Stomach smooth muscle (tissue), 2 donors: Measurements from ENCODE around the gene MACROH2A2.
"Not testable (repeated sequence)": the region's sequence is repeated elsewhere in the genome, so short reads cannot be mapped to it uniquely, and the experiment has no call there.

Experiments
- H3K27ac ChIP-seq: one replicate; pipeline ENCODE4 v1.7.0; 2013; ENCODE audit warnings: mild to moderate bottlenecking, low read length, inconsistent platforms
- H3K27me3 ChIP-seq, 2 donors: one replicate each; pipeline ENCODE4 v1.7.0; 2013; ENCODE audit warnings: low read length in 2 of 2; ENCODE audit not compliant: insufficient read depth in 2 of 2, control insufficient read depth in 1 of 2
- H3K36me3 ChIP-seq, 2 donors: one replicate each; pipeline ENCODE4 v1.7.0; 2013; ENCODE audit warnings: low read length in 2 of 2; ENCODE audit not compliant: control insufficient read depth in 2 of 2, insufficient read depth in 2 of 2
- H3K4me1 ChIP-seq: one replicate; pipeline ENCODE4 v1.7.0; 2013; ENCODE audit warnings: low read length; ENCODE audit not compliant: control insufficient read depth, insufficient read depth
- H3K4me3 ChIP-seq, 2 donors: one replicate each; pipeline ENCODE4 v1.7.0; 2013; ENCODE audit warnings: low read length in 2 of 2
- H3K9ac ChIP-seq, 2 donors: one replicate each; pipeline ENCODE4 v1.7.0; 2013; ENCODE audit warnings: low read length in 2 of 2, mild to moderate bottlenecking in 1 of 2
- H3K9me3 ChIP-seq, 2 donors: one replicate each; pipeline ENCODE4 v1.7.0; 2013; ENCODE audit warnings: low read length in 2 of 2; ENCODE audit not compliant: control insufficient read depth in 2 of 2
- donor health status: healthy.
- donor health status: Pancreatic carcinoma.

Gene MACROH2A2

DNA sequence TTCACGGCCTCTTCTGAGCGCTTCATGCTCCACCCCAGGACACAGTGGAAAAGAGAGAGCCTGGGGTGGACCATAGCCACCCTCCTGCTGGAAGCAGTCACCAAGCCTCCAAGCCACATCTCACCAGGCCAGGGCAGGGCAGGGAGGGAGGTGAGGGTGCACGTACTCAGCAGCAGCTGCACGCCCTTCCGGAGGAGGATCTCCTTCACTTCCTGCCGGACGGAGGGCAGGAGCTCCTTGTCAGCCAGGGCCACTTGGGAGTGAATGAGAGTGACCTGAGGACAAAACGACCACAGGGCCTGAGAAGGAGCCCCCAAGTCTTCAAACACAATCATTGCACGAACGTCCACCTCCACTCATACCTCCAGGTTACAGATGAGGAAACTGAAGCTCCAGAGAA, 65.0 kb downstream of the MACROH2A2 start:
- Histone ChIP-seq H3K27ac (no peak overlapping the region), H3K36me3 (peaks cover 31 to 35% of the 10 kb centered on the region in 2 donors), H3K9ac (no peak overlapping the region), H3K27me3 (no peaks in the 10 kb centered on the region), H3K9me3 (no peaks in the 10 kb centered on the region), H3K4me1 (no peaks in the 10 kb centered on the region), H3K4me3 (no peak overlapping the region)

DNA sequence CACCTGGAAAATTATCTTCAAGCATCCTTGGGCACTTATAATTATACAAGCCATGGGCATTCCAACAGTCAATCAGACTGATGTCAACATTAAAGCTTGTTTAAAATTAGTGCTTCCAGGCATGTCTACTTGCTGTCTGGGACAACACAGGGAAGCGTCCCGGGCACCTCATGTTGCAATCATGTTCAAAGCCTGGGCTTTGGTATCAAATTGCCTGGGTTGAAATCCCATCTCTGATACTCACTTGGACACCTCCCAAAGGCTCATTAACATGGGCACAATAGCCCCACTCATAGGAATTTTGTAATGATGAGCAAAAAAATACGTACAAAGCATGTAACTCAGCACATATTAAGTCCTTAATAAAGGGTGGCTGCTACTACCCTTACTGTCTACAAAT, 65.5 kb downstream of the MACROH2A2 start:
- Histone ChIP-seq H3K36me3 (peaks cover 25 to 37% of the 10 kb centered on the region in 2 donors), H3K27ac (no peak overlapping the region), H3K4me3 (no peak overlapping the region), H3K27me3 (no peaks in the 10 kb centered on the region), H3K4me1 (no peaks in the 10 kb centered on the region), H3K9me3 (no peaks in the 10 kb centered on the region), H3K9ac (no peak overlapping the region)

DNA sequence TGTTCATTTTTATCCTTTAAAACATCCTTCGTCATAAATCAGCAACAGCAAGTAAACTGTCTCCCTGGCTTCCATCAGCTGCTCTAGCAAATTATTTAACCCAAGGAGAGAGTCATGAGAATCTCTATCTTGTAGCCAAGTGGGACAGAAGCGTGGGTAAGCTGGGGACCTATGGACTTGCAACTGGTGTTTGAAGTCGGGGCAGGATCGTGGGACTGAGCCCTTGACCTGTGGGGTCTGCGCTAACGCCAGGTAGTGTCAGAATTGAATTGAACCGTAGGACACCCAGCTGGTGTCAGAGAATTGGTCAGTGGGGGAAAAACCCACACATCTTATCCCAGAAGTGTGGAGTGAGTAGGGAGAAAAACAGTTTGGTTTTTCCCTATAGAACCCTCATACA, 66.6 kb downstream of the MACROH2A2 start:
- Histone ChIP-seq H3K27ac (no peak overlapping the region), H3K36me3 (peaks cover 21 to 29% of the 10 kb centered on the region in 2 donors), H3K27me3 (no peaks in the 10 kb centered on the region), H3K9ac (no peak overlapping the region), H3K4me3 (no peak overlapping the region), H3K4me1 (no peaks in the 10 kb centered on the region), H3K9me3 (no peaks in the 10 kb centered on the region)

DNA sequence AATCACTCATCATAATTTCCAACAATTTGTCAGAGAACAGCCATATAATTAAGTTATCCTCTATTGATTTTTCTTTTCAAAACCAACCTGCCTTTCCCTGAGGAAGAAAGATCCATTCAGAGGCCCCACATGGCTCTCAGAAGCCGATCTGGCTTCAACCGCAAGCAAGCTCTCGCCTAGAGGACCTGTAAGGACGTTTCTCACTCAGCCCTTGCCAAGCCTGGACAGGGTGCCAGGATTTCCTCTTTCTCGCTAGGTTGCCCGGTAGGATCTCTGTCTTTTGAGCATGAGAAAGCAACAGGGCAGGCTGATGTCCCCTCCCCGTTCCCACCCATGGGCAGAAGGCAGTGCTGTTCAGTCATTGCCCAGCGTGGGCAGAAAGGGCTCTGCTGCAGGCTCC, 67.0 kb downstream of the MACROH2A2 start:
- Histone ChIP-seq H3K4me1 (peaks cover 2% of the 10 kb centered on the region), H3K36me3 (peaks cover 21 to 29% of the 10 kb centered on the region in 2 donors), H3K27ac (no peak overlapping the region), H3K27me3 (no peaks in the 10 kb centered on the region), H3K9me3 (no peaks in the 10 kb centered on the region), H3K9ac (no peak overlapping the region), H3K4me3 (no peak overlapping the region)

DNA sequence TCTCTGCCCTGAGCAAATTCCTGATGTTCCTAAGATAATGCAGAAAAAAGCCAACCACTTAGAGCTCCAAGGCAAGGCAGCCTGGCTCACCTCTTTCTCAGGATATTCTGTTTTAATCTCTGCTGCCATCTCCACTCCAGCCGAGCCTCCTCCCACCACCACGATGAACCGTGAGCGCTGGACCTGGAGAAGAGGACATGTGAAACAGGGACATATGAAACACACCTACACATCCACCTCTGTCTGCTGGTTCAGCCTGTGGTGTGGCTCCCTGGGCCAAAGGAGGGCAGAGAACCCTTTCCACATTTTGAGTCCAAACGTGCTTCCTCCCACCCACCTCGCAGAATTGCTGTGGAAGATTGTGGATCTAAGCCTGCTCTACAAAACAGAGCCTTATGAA, 67.8 kb downstream of the MACROH2A2 start:
- Histone ChIP-seq H3K27ac (no peak overlapping the region), H3K4me3 (no peak overlapping the region), H3K9ac (no peak overlapping the region), H3K4me1 (peaks cover 3% of the 10 kb centered on the region), H3K27me3 (no peaks in the 10 kb centered on the region), H3K36me3 (peaks cover 19 to 23% of the 10 kb centered on the region in 2 donors), H3K9me3 (no peaks in the 10 kb centered on the region)

DNA sequence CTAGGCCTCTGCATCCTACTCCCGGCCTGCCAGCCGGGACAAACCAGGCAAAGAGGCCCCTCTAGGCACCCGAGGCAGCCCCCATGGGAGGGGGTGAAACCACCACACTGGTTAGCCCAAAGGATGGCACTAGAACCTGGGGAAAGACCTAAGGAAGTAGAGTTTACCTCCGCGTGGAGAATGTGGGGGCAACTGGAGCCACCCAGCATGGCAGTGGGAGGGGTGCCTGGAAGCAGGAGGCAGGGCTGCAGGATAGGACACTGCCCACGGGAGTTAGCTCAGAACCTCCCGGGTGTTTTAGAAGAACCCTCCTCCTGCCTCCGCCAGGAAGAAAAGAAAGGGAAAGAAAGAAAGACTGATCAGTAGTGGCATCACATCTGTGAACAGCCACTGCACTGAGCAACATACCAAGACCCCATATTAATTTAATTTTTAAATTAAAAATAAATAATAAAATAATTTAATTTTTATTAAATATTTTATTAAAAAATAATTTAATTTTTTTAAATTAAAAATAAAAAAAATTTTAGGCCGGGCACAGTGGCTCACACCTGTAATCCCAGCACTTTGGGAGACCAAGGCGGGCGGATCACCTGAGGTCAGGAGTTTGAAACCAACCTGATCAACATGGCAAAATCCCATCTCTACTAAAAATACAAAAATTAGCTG, 68.8 kb downstream of the MACROH2A2 start:
- Histone ChIP-seq H3K36me3 (peaks cover 19 to 23% of the 10 kb centered on the region in 2 donors), H3K9me3 (no peaks in the 10 kb centered on the region), H3K4me3 (no peak overlapping the region), H3K9ac (no peak overlapping the region), H3K27ac (no peak overlapping the region), H3K4me1 (peaks cover 3% of the 10 kb centered on the region), H3K27me3 (no peaks in the 10 kb centered on the region)

DNA sequence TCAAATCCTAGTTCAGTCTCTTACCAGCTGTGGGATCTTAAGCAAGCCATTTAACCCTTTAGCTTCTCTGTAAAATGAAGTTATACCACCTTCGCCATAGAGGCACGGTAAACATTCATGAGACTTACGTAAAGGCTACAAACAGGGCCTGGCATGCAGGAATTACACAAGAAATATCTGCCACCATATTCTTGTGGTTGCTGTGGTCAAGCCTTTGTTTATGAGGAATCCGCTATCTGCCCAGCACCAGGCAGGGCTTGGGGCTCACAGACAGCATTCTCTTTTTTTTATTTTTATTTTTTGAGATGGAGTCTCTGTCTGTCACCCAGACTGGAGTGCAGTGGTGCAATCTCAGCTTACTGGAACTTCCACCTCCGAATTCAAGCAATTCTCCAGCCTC, 70.1 kb downstream of the MACROH2A2 start:
- peaks cover 3% of the 10 kb centered on the region for H3K4me1 ChIP-seq
- no peak overlapping the region for H3K4me3 ChIP-seq
- no peak overlapping the region for H3K27ac ChIP-seq
- H3K27me3 ChIP-seq = no peaks in the 10 kb centered on the region
- H3K9ac ChIP-seq = no peak overlapping the region
- H3K36me3 ChIP-seq = peaks cover 19 to 22% of the 10 kb centered on the region in 2 donors
- H3K9me3 ChIP-seq = no peaks in the 10 kb centered on the region

DNA sequence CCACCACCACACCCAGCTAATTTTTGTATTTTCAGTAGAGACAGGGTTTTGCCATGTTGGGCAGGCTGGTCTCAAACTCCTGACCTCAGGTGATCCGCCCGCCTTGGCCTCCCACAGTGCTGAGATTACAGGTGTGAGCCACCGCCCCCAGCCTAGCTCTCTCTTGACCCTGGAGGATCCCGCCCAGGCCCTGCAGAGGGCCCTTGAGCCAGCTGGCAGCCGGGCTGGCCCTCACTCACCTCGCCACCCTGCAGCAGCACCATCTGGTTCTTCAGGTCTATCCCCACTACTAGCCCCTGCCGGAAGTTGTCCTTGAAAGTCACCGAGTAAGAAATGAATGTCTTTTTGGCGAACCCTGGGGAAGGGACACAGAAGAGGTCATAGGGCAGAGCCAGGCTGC, 70.5 kb downstream of the MACROH2A2 start:
- H3K4me1 ChIP-seq, H3K9me3 ChIP-seq, H3K9ac ChIP-seq, H3K27ac ChIP-seq, H3K27me3 ChIP-seq, H3K4me3 ChIP-seq: not testable (repeated sequence)
- peaks cover 19 to 25% of the 10 kb centered on the region in 2 donors for H3K36me3 ChIP-seq

DNA sequence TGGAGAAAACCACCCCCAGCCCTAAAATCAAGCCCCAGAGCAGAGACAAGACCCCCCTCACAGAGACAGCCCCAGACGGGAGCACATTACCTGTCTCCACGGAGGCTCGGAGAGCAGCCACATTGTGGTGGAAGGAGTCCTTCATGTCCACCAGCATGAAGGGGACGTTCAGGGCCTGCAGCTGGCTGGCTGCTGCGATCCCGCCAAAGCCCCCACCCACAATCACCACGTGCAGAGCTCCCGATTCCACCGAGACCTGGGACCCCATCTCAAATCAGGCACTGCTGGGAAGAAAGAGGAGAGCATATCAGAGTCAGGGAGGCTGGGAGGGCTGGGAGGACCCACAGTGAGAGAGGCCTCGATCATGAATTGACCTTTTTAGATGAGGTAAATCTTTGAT, 71.2 kb downstream of the MACROH2A2 start:
- Histone ChIP-seq H3K4me1 (peaks cover 3% of the 10 kb centered on the region), H3K36me3 (peaks cover 19 to 26% of the 10 kb centered on the region in 2 donors), H3K27ac (no peak overlapping the region), H3K9ac (no peak overlapping the region), H3K27me3 (no peaks in the 10 kb centered on the region), H3K9me3 (no peaks in the 10 kb centered on the region), H3K4me3 (no peak overlapping the region)

DNA sequence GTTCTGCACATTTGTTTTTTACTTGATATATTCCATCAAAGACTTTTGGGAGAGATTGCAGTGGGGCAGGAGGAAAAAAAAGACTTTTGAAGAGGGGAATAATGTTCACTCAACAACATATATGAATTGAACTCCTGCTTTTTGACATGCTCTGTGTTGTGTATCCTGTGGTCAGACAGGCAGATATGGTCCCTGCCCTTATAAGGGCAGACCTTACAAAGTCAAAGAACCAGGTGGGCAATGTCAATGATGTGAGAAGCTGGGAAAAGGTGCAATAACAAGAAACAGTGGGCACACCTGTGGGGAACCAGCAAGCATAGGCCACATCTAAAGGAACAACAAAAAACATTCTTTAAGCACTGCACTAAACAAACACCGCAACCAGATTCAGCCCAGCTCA, 71.8 kb downstream of the MACROH2A2 start:
- Histone ChIP-seq H3K9ac (no peak overlapping the region), H3K27ac (no peak overlapping the region), H3K36me3 (peaks cover 19 to 23% of the 10 kb centered on the region in 2 donors), H3K27me3 (no peaks in the 10 kb centered on the region), H3K9me3 (no peaks in the 10 kb centered on the region), H3K4me3 (no peak overlapping the region), H3K4me1 (peaks cover 3% of the 10 kb centered on the region)

DNA sequence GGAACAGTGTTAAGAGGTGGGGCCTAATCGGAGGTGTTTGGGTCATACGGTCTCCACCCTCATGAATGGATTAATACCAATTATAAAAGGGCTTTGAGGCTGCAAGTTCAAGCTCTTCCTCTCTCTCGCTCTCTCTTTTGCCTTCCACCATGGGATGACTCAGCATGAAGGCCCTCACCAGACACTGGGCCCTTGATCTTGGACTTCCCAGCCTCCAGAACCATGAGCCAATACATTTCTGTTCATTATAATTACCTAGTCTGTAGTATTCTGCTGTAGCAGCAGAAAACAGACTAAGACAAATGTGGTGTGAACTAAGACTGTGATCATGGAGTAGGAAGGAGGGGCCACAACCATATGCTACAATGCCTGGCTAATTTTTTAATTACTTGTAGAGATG, 72.3 kb downstream of the MACROH2A2 start:
- Histone ChIP-seq H3K9me3 (no peaks in the 10 kb centered on the region), H3K4me1 (peaks cover 3% of the 10 kb centered on the region), H3K27me3 (no peaks in the 10 kb centered on the region), H3K36me3 (peaks cover 18 to 19% of the 10 kb centered on the region in 2 donors), H3K9ac (no peak overlapping the region), H3K27ac (no peak overlapping the region), H3K4me3 (no peak overlapping the region)
